H1 (cell line): Measurements from ENCODE around the gene IKZF5. TPM values are rescaled to one million over a fixed set of nuclear protein-coding genes. Genes with fewer than 3 reads are reported as not detected.
A peak's percentile ranks its signal among the peaks of the same experiment; 100 is the strongest.

ENCODE experiments used
- CTCF ChIA-PET: fragments of 300-600 bp; sonication (Branson Sonifier 250); formaldehyde crosslinking; loops from one replicate; lab custom pipeline; 2021; ENCODE audit not compliant: partially characterized antibody; lab: Charles Lee
- POLR2A ChIA-PET: fragments of 300-600 bp; sonication (Branson Sonifier 250); formaldehyde crosslinking; loops from one replicate; lab custom pipeline; 2021; ENCODE audit warnings: inconsistent platforms; ENCODE audit not compliant: partially characterized antibody; lab: Charles Lee
- DNase-seq, 2 experiments: peaks; one replicate each; pipeline versions ENCODE4 v3.0.0 to v3.0.0-alpha.2; 2010 to 2022; ENCODE audit warnings: low spot score in 2 of 2, low read depth in 1 of 2, mixed read lengths in 1 of 2
- FAIRE-seq: peaks from 2 replicates; lab custom pipeline; 2011; peaks lifted over from hg19 to GRCh38; lab: Jason Lieb, UNC
- H2AFZ ChIP-seq: 2 replicates; pipeline ENCODE4 v1.8.1; 2012; ENCODE audit warnings: low read length, inconsistent platforms
- H2AK5ac ChIP-seq: 2 replicates; pipeline ENCODE4 v1.6.1; 2013; ENCODE audit warnings: low read depth, low read length
- H2BK120ac ChIP-seq: replicated peaks from 2 replicates; pipeline ENCODE3; 2013; ENCODE audit warnings: low read depth, low read length, inconsistent platforms
- H2BK12ac ChIP-seq: 2 replicates; pipeline ENCODE4 v1.6.1; 2013; ENCODE audit warnings: low read depth, low read length
- H2BK15ac ChIP-seq: 2 replicates; pipeline ENCODE4 v1.6.1; 2013; ENCODE audit warnings: low read length
- H2BK20ac ChIP-seq: 2 replicates; pipeline ENCODE4 v1.6.1; 2013; ENCODE audit warnings: low read length
- H2BK5ac ChIP-seq: 2 replicates; pipeline ENCODE4 v1.6.1; 2013; ENCODE audit warnings: low read depth, low read length
- H3K14ac ChIP-seq: 2 replicates; pipeline ENCODE4 v1.6.1; 2013; ENCODE audit warnings: inconsistent platforms; ENCODE audit not compliant: insufficient read length
- H3K18ac ChIP-seq: 2 replicates; pipeline ENCODE4 v1.6.1; 2013; ENCODE audit warnings: low read length; ENCODE audit errors: extremely low read depth
- H3K23ac ChIP-seq: 2 replicates; pipeline ENCODE4 v1.6.1; 2013; ENCODE audit warnings: inconsistent platforms; ENCODE audit not compliant: insufficient read length
- H3K23me2 ChIP-seq: 2 replicates; pipeline ENCODE4 v1.6.1; 2013; ENCODE audit warnings: low read depth, low read length
- H3K27ac ChIP-seq: 2 replicates; pipeline ENCODE4 v1.6.1; 2011; ENCODE audit warnings: low read depth, low read length, inconsistent platforms
- H3K27me3 ChIP-seq, 4 experiments: replicated peaks in 1 of 4; 1 replicate in 1 of 4; 2 replicates in 3 of 4; pipeline versions ENCODE4 v1.6.1 to v1.8.1; 2011 to 2013; ENCODE audit warnings: low read length in 3 of 4, mild to moderate bottlenecking in 3 of 4, inconsistent platforms in 2 of 4, mixed read lengths in 2 of 4, moderate library complexity in 1 of 4; ENCODE audit not compliant: control insufficient read depth in 3 of 4, insufficient read depth in 3 of 4; ENCODE audit errors: extremely low read depth in 1 of 4
- H3K36me3 ChIP-seq, 4 experiments: 2 replicates each; pipeline versions ENCODE4 v1.6.1 to v1.8.1; 2011 to 2013; ENCODE audit warnings: mild to moderate bottlenecking in 4 of 4, low read length in 3 of 4, moderate library complexity in 2 of 4, control low read depth in 1 of 4, inconsistent platforms in 1 of 4; ENCODE audit not compliant: insufficient read depth in 4 of 4, control insufficient read depth in 2 of 4
- H3K4ac ChIP-seq: replicated peaks from 2 replicates; pipeline ENCODE3; 2013; ENCODE audit warnings: low read length, low read depth, mixed read lengths, inconsistent platforms; ENCODE audit not compliant: insufficient read length
- H3K4me1 ChIP-seq, 4 experiments: replicated peaks in 1 of 4; 1 replicate in 1 of 4; 2 replicates in 3 of 4; pipeline versions ENCODE4 v1.6.1 to v1.8.1; 2011 to 2013; ENCODE audit warnings: low read length in 3 of 4, inconsistent platforms in 2 of 4, mixed read lengths in 1 of 4; ENCODE audit not compliant: insufficient read depth in 4 of 4, control insufficient read depth in 3 of 4
- H3K4me2 ChIP-seq, 2 experiments: 2 replicates each; pipeline versions ENCODE4 v1.6.1 to v1.8.1; 2011 to 2013; ENCODE audit warnings: low read depth in 2 of 2, low read length in 2 of 2, control low read depth in 1 of 2, inconsistent platforms in 1 of 2, mild to moderate bottlenecking in 1 of 2; ENCODE audit not compliant: insufficient read depth in 1 of 2
- H3K4me3 ChIP-seq, 4 experiments: fragments of 200-600, 300-600 bp in 1 of 4; sonication (generic), shearing (Covaris generic), sonication (Bioruptor Twin) in 1 of 4; 2 replicates each; pipeline versions ENCODE4 v1.5.1 to v1.8.1; 2011 to 2016; ENCODE audit warnings: low read length in 4 of 4, low read depth in 3 of 4, control low read depth in 2 of 4, inconsistent platforms in 2 of 4, mild to moderate bottlenecking in 2 of 4, mixed read lengths in 1 of 4, moderate library complexity in 1 of 4; ENCODE audit not compliant: insufficient read depth in 2 of 4; ENCODE audit errors: extremely low read depth in 1 of 4
- H3K56ac ChIP-seq: replicated peaks from 2 replicates; pipeline ENCODE3; 2013; ENCODE audit warnings: low read depth, mild to moderate bottlenecking, mixed read lengths, low read length, inconsistent platforms; ENCODE audit not compliant: insufficient read length
- H3K79me1 ChIP-seq: 2 replicates; pipeline ENCODE4 v1.6.1; 2013; ENCODE audit warnings: low read depth, low read length, control low read depth
- H3K79me2 ChIP-seq, 2 experiments: 2 replicates each; pipeline versions ENCODE4 v1.6.1 to v1.8.1; 2012 to 2013; ENCODE audit warnings: low read length in 2 of 2, mild to moderate bottlenecking in 2 of 2, inconsistent platforms in 1 of 2; ENCODE audit not compliant: insufficient read depth in 2 of 2, control insufficient read depth in 1 of 2
- H3K9ac ChIP-seq, 4 experiments: replicated peaks in 1 of 4; 1 replicate in 1 of 4; 2 replicates in 3 of 4; pipeline versions ENCODE4 v1.6.1 to v1.8.1; 2011 to 2013; ENCODE audit warnings: low read depth in 3 of 4, low read length in 3 of 4, control low read depth in 2 of 4, mild to moderate bottlenecking in 2 of 4, moderate library complexity in 2 of 4, inconsistent platforms in 1 of 4; ENCODE audit errors: extremely low read depth in 1 of 4
- H3K9me3 ChIP-seq, 2 experiments: 2 replicates each; pipeline versions ENCODE4 v1.6.1 to v1.8.1; 2012 to 2013; ENCODE audit warnings: mild to moderate bottlenecking in 2 of 2, moderate library complexity in 2 of 2, control low read depth in 1 of 2, inconsistent platforms in 1 of 2, low read depth in 1 of 2, low read length in 1 of 2, mixed read lengths in 1 of 2; ENCODE audit not compliant: insufficient read depth in 2 of 2
- H4K20me1 ChIP-seq, 2 experiments: replicated peaks in 1 of 2; 2 replicates each; pipeline versions ENCODE3 to v1.8.1; 2011 to 2013; ENCODE audit warnings: inconsistent platforms in 2 of 2, low read length in 2 of 2, mild to moderate bottlenecking in 1 of 2; ENCODE audit not compliant: insufficient read depth in 2 of 2, control insufficient read depth in 1 of 2
- H4K5ac ChIP-seq: 2 replicates; pipeline ENCODE4 v1.6.1; 2013; ENCODE audit warnings: low read length, low read depth, mixed read lengths, inconsistent platforms; ENCODE audit not compliant: insufficient read length
- H4K8ac ChIP-seq: 2 replicates; pipeline ENCODE4 v1.8.0; 2013; ENCODE audit warnings: mild to moderate bottlenecking, moderate library complexity, low read length, inconsistent platforms; ENCODE audit not compliant: insufficient read depth; ENCODE audit errors: extremely low read depth
- H4K91ac ChIP-seq: replicated peaks from 2 replicates; pipeline ENCODE3; 2013; ENCODE audit warnings: low read length, mixed read lengths, inconsistent platforms; ENCODE audit not compliant: insufficient read length
- ATF3 ChIP-seq: IDR thresholded peaks from 2 replicates; pipeline ENCODE4 v1.6.1; 2011; ENCODE audit warnings: low read depth, mild to moderate bottlenecking, low read length; ENCODE audit not compliant: insufficient read depth
- WGBS, 2 experiments: shearing (Covaris generic) in 1 of 2; methylation state at CpG; one replicate each; pipeline versions ENCODE4 v1.1.6 to v1.1.7; 2013 to 2015; ENCODE audit warnings: low lambda C conversion rate in 2 of 2, mixed read lengths in 2 of 2, inconsistent platforms in 1 of 2, low coverage in 1 of 2, missing lambda C conversion rate in 1 of 2; ENCODE audit not compliant: insufficient replicate concordance in 2 of 2, insufficient coverage in 1 of 2, insufficient read length in 1 of 2; ENCODE audit errors: extremely low coverage in 1 of 2, missing lambda C conversion rate in 1 of 2; 5-methylcytosine and 5-hydroxymethylcytosine counted together
- polyA plus RNA-seq, 7 experiments: library from polyadenylated mRNA; depleted of rRNA in 3 of 7; stranded (reverse) in 5 of 7; unstranded in 2 of 7; fragments of >200 nt in 5 of 7; fragments of 200-250 nt in 2 of 7; gene quantifications; 1 replicate in 5 of 7; 2 replicates in 1 of 7; 4 replicates in 1 of 7; pipeline versions ENCODE4 v1.2.1 to v1.2.3, GENCODE V29; 2011 to 2013; ENCODE audit warnings: missing spikeins in 2 of 7, mixed read lengths in 2 of 7
- total RNA-seq: library from RNA; stranded (reverse); fragmentation: NEBNext Ultra II Directional; extraction: Animal tissue kit (Norgen Biotek cat#: 25700); gene quantifications from 2 replicates; pipeline ENCODE4 v1.2.1, GENCODE V29; 2021

The IKZF5 gene
- total and polyA plus RNA-seq, 2 of the 8 experiments (the other 6 are each of a cell fraction or from before 2014, with no cell fraction given): 5.2 to 15.3 TPM

- Histone ChIP-seq H3K36me3 (no peaks in the 10 kb centered on the region; a peak in 1 of 8 replicates), H3K79me2 (0 out of 4 replicates have a peak, but pooled peaks cover 0 to 3% of the 10 kb centered on the region in 2 experiments), H2BK20ac (no peak overlapping the region), H3K79me1 (no peaks in the 10 kb centered on the region), H3K18ac (no peak overlapping the region), H3K4me3 (no peak overlapping the region), H3K23me2 (no peaks in the 10 kb centered on the region), H3K14ac (no peak overlapping the region), H2BK120ac (no peak overlapping the region), H4K8ac (no peak overlapping the region), H4K5ac (no peak overlapping the region), H3K9ac (no peak overlapping the region), H3K4me2 (peak overlapping the region in 1 of 2 experiments; percentile 48; a peak in 1 of 4 replicates), H2BK12ac (no peak overlapping the region), H3K27me3 (peaks cover 0 to 5% (median 2%) of the 10 kb centered on the region in 4 experiments; a peak in 4 of 7 replicates), H3K9me3 (peaks cover 0 to 2% of the 10 kb centered on the region in 2 experiments; a peak in 1 of 4 replicates), H3K4ac (no peak overlapping the region), H3K56ac (no peak overlapping the region), H3K23ac (no peak overlapping the region), H2AK5ac (no peak overlapping the region), H4K20me1 (no peaks in the 10 kb centered on the region), H2AFZ (no peak overlapping the region), H3K27ac (no peak overlapping the region), H2BK5ac (no peak overlapping the region), H4K91ac (no peak overlapping the region), H3K4me1 (peaks cover 6 to 13% (median 12%) of the 10 kb centered on the region in 4 experiments; a peak in 6 of 7 replicates), H2BK15ac (no peak overlapping the region)
- no peak for FAIRE-seq
- DNase-seq: no peak
- 93% methylated on average over 4 of the region's 4 CpGs; no CpG with 5 or more reads in 1 of the 2 experiments for WGBS, 2 experiments
- ChIA-PET CTCF (interaction anchor here (0.7 to 1.0 kb wide), 2 partner anchors 9 to 516 kb away, joined by 3 read pairs; no protein-coding TSS in a partner anchor), POLR2A (no interaction called here)
- no peak for TF ChIP-seq ATF3
Observed at GRCh38 chr10:123016228-123016627, 7.6 kb upstream of the IKZF5 start.
